Trophoblast cell (in vitro differentiated cells and primary cell): ENCODE data around the gene M1AP.
A peak's percentile ranks its signal among the peaks of the same experiment; 100 is the strongest.

Experiments
- DNase-seq, 2 donors: peaks; one replicate each; pipeline ENCODE4 v3.0.0-alpha.2; 2016
- H2AFZ ChIP-seq: 2 replicates; pipeline ENCODE4 v1.6.1; 2013; ENCODE audit warnings: low read length, moderate library complexity, mild to moderate bottlenecking; ENCODE audit not compliant: insufficient read depth, poor library complexity
- H2AK5ac ChIP-seq: 2 replicates; pipeline ENCODE4 v1.6.1; 2013; ENCODE audit warnings: mild to moderate bottlenecking, low read length
- H2BK120ac ChIP-seq: 2 replicates; pipeline ENCODE4 v1.6.1; 2013; ENCODE audit warnings: low read length, mild to moderate bottlenecking, moderate library complexity; ENCODE audit not compliant: insufficient read depth, poor library complexity
- H2BK12ac ChIP-seq: 2 replicates; pipeline ENCODE4 v1.6.1; 2013; ENCODE audit warnings: mild to moderate bottlenecking, low read length, moderate library complexity
- H2BK5ac ChIP-seq: 2 replicates; pipeline ENCODE4 v1.6.1; 2013; ENCODE audit warnings: low read length, low read depth, moderate library complexity, mild to moderate bottlenecking; ENCODE audit not compliant: poor library complexity
- H3K14ac ChIP-seq: 2 replicates; pipeline ENCODE4 v1.6.1; 2013; ENCODE audit warnings: mild to moderate bottlenecking, low read length
- H3K18ac ChIP-seq: 2 replicates; pipeline ENCODE4 v1.6.1; 2013; ENCODE audit warnings: mild to moderate bottlenecking, low read length
- H3K23ac ChIP-seq: 2 replicates; pipeline ENCODE4 v1.6.1; 2013; ENCODE audit warnings: low read length
- H3K27ac ChIP-seq: 2 replicates; pipeline ENCODE4 v1.5.1; 2013; ENCODE audit warnings: low read depth, mild to moderate bottlenecking, inconsistent platforms, low read length, moderate library complexity
- H3K27me3 ChIP-seq: 2 replicates; pipeline ENCODE4 v1.6.1; 2013; ENCODE audit warnings: inconsistent platforms, mild to moderate bottlenecking, low read length, moderate library complexity; ENCODE audit not compliant: insufficient read depth
- H3K36me3 ChIP-seq, 2 experiments: 1 replicate in 1 of 2; 2 replicates in 1 of 2; pipeline ENCODE4 v1.6.1; 2013; ENCODE audit warnings: low read length in 2 of 2, mild to moderate bottlenecking in 2 of 2, moderate library complexity in 1 of 2; ENCODE audit not compliant: insufficient read depth in 2 of 2, control insufficient read depth in 1 of 2
- H3K4ac ChIP-seq: 2 replicates; pipeline ENCODE4 v1.6.1; 2013; ENCODE audit warnings: low read depth, mild to moderate bottlenecking, low read length, moderate library complexity
- H3K4me1 ChIP-seq, 2 experiments: 1 replicate in 1 of 2; 2 replicates in 1 of 2; pipeline ENCODE4 v1.6.1; 2013; ENCODE audit warnings: low read length in 2 of 2, mild to moderate bottlenecking in 2 of 2, moderate library complexity in 1 of 2; ENCODE audit not compliant: insufficient read depth in 2 of 2, control insufficient read depth in 1 of 2
- H3K4me2 ChIP-seq: 2 replicates; pipeline ENCODE4 v1.6.1; 2013; ENCODE audit warnings: inconsistent platforms, mild to moderate bottlenecking, low read length, moderate library complexity
- H3K4me3 ChIP-seq: 2 replicates; pipeline ENCODE4 v1.5.1; 2013; ENCODE audit warnings: mild to moderate bottlenecking, low read depth, low read length, inconsistent platforms
- H3K79me1 ChIP-seq: one replicate; pipeline ENCODE4 v1.6.1; 2013; ENCODE audit warnings: low read length
- H3K79me2 ChIP-seq: 2 replicates; pipeline ENCODE4 v1.6.1; 2013; ENCODE audit warnings: low read length, mild to moderate bottlenecking; ENCODE audit not compliant: control insufficient read depth, insufficient read depth, poor library complexity
- H3K9ac ChIP-seq: 2 replicates; pipeline ENCODE4 v1.6.1; 2013; ENCODE audit warnings: mild to moderate bottlenecking, low read length
- H3K9me3 ChIP-seq: 2 replicates; pipeline ENCODE4 v1.6.1; 2013; ENCODE audit warnings: low read depth, mild to moderate bottlenecking, control low read depth, inconsistent platforms, low read length; ENCODE audit not compliant: insufficient read depth
- H4K12ac ChIP-seq: 2 replicates; pipeline ENCODE4 v1.6.1; 2013; ENCODE audit warnings: low read depth, mild to moderate bottlenecking, low read length, moderate library complexity
- H4K8ac ChIP-seq: 2 replicates; pipeline ENCODE4 v1.6.1; 2013; ENCODE audit warnings: low read depth, mild to moderate bottlenecking, low read length, moderate library complexity
- H4K91ac ChIP-seq: one replicate; pipeline ENCODE4 v1.6.1; 2013; ENCODE audit warnings: low read depth, mild to moderate bottlenecking, low read length, moderate library complexity
- WGBS: extraction: QIAGEN DNeasy Blood & Tissue Kit; methylation state at CpG from one replicate; pipeline ENCODE4 v1.1.7; 2013; ENCODE audit warnings: missing lambda C conversion rate; ENCODE audit not compliant: insufficient read length, insufficient coverage; ENCODE audit errors: extremely low coverage; 5-methylcytosine and 5-hydroxymethylcytosine counted together

Gene M1AP

DNA sequence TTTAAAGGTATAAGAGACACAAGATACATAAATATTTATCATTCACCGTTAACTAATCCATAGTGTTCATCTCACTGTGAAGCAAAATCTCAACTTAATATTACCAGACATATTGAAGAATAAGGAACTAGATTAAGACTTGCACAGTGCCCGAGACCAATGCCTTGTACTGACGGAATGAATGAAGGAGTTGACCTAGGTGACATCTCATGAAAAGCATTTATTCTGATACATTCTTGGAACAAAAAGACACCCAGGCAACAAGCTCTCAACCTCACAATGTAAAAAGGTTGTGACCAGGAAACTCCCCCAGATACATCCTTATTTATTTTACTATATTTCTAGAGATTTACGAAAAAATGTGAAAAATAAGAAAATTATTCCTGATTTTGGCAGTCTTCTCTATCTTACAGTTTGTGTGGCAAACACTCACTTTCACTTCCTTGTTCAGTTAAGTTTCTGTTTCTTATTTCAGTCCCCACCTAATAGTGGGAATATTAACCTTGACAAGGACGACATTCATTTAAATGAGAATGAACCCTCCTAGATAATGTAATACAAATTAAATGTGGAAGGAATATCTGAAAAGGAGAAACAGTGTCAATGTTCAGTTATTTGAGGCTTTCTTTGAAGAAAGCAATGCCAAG lies 28.4 kb downstream of the M1AP start:
- no peak overlapping the region for H4K91ac ChIP-seq
- H2BK5ac ChIP-seq, result no peak overlapping the region

DNA sequence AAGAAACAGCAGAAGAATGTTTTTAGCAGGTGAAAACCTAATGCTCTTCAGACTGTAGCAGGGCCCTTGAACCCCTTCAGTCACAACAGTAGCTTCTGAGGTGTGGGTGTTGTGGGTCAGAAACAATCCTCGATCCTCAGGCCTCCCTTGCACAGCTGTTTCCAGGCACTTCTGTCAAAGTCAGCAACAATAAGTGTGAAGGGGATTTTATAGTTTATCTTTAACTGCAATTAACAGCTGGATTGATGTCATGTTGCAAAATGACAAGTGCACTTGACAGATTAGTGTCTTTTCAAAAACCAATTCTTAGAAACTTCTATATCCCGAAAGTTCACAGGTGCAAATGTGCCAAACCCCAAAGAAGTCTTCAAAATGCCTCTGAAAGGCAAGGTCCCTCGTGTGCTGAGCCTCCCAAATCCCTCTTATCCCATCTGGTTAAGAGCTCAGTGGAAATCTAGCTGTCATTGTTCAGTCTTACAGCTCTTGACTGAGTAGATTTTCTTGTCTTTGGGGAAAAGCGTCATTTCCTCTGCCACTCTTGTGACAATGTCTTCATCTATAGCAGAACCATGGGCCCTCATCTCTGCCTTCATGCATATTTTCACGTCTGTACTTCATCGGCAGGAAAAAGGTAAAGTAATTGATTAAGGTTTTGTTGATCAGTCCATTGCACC lies 29.6 kb downstream of the M1AP start:
- no CpG with 5 or more reads among the region's 6 CpGs for WGBS
- Histone ChIP-seq H3K27ac (no peak overlapping the region), H3K27me3 (no peaks in the 10 kb centered on the region), H4K8ac (no peak overlapping the region), H3K4ac (no peak overlapping the region), H3K79me1 (no peaks in the 10 kb centered on the region), H2AFZ (no peak overlapping the region), H3K36me3 (no peaks in the 10 kb centered on the region), H3K14ac (no peak overlapping the region), H2BK5ac (no peak overlapping the region), H4K91ac (no peak overlapping the region), H4K12ac (no peak overlapping the region), H3K4me1 (no peaks in the 10 kb centered on the region), H3K9ac (no peak overlapping the region), H2BK12ac (no peak overlapping the region), H3K9me3 (no peaks in the 10 kb centered on the region), H3K23ac (no peak overlapping the region), H3K4me3 (no peak overlapping the region), H2AK5ac (no peak overlapping the region), H2BK120ac (no peak overlapping the region), H3K4me2 (no peak overlapping the region), H3K79me2 (no peaks in the 10 kb centered on the region), H3K18ac (no peak overlapping the region)
- no peak for DNase-seq

More for the DNA sequence above, 28.4 kb downstream of the M1AP start:
- H3K79me2 ChIP-seq, result no peaks in the 10 kb centered on the region
- H2BK120ac ChIP-seq, result no peak overlapping the region
- H3K4ac ChIP-seq, result no peak overlapping the region
- no peak overlapping the region for H3K9ac ChIP-seq
- H3K27me3 ChIP-seq, result no peaks in the 10 kb centered on the region
- no peak overlapping the region for H3K18ac ChIP-seq
- no peaks in the 10 kb centered on the region for H3K4me1 ChIP-seq
- H4K12ac ChIP-seq, result no peak overlapping the region
- H2AFZ ChIP-seq, result no peak overlapping the region
- H3K9me3 ChIP-seq, result no peaks in the 10 kb centered on the region
- H3K79me1 ChIP-seq, result no peaks in the 10 kb centered on the region
- no peak overlapping the region for H3K14ac ChIP-seq
- H2AK5ac ChIP-seq, result no peak overlapping the region
- no peak overlapping the region for H4K8ac ChIP-seq
- no peak overlapping the region for H3K4me2 ChIP-seq
- no peaks in the 10 kb centered on the region for H3K36me3 ChIP-seq
- DNase-seq, result no peak
- H3K4me3 ChIP-seq, result no peak overlapping the region
- no peak overlapping the region for H2BK12ac ChIP-seq
- no peak overlapping the region for H3K23ac ChIP-seq
- no peak overlapping the region for H3K27ac ChIP-seq
- WGBS, result no CpG with 5 or more reads among the region's 5 CpGs

DNA sequence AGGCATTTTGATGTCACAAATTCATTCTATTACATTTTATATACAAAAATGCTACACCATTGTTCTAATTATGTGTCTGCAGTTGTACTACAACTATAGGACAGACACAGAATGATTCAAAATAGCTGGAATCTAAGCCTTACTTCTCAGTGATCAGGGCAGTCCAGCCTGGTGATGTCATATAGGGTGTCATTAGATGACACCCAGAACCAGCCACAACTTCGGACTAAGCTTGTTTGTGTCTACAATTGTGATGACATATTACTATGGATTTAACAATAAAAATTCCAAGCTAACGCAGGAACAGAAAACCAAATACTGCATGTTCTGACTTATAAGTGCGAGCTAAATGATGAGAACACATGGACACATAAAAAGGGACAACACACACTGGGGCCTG lies 31.0 kb downstream of the M1AP start:
- Histone ChIP-seq H3K79me2 (no peaks in the 10 kb centered on the region), H3K9ac (no peak overlapping the region), H2AK5ac (no peak overlapping the region), H2BK12ac (no peak overlapping the region), H2AFZ (no peak overlapping the region), H2BK120ac (no peak overlapping the region), H3K4me2 (no peak overlapping the region), H3K36me3 (no peaks in the 10 kb centered on the region), H3K4me1 (no peaks in the 10 kb centered on the region), H3K14ac (no peak overlapping the region), H4K8ac (no peak overlapping the region), H3K27me3 (no peaks in the 10 kb centered on the region), H3K4me3 (no peak overlapping the region), H4K91ac (no peak overlapping the region), H4K12ac (no peak overlapping the region), H3K4ac (no peak overlapping the region), H3K79me1 (no peaks in the 10 kb centered on the region), H3K9me3 (no peaks in the 10 kb centered on the region), H3K18ac (no peak overlapping the region), H2BK5ac (no peak overlapping the region), H3K23ac (no peak overlapping the region), H3K27ac (no peak overlapping the region)
- no CpG with 5 or more reads among the region's 3 CpGs for WGBS
- no peak for DNase-seq

DNA sequence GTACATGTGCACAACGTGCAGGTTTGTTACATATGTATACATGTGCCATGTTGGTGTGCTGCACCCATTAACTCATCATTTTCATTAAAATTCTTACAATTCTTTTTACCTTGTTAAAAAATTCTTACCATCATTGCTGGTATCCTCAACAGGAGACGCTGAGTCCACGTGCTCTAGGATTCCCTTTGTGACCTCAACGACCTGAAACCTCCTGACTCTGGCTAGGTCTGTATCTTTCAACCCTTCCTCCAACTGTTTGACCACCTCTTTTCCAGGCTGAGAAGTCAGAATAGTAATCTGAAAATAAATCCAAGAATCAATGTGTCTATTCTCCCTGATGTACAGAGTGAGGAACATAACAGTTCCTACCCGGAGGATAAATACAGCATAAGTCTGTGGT lies 41.2 kb downstream of the M1AP start:
- no peak overlapping the region for H3K4ac ChIP-seq
- peaks cover 2% of the 10 kb centered on the region for H3K27me3 ChIP-seq
- no peak overlapping the region for H4K8ac ChIP-seq
- H4K12ac ChIP-seq, result no peak overlapping the region
- no peaks in the 10 kb centered on the region for H3K9me3 ChIP-seq
- no peak overlapping the region for H3K18ac ChIP-seq
- no peaks in the 10 kb centered on the region for H3K79me2 ChIP-seq
- H3K9ac ChIP-seq, result no peak overlapping the region
- H3K4me3 ChIP-seq, result no peak overlapping the region
- no peak overlapping the region for H2AK5ac ChIP-seq
- H3K4me2 ChIP-seq, result no peak overlapping the region
- H3K27ac ChIP-seq, result no peak overlapping the region
- H3K36me3 ChIP-seq, result no peaks in the 10 kb centered on the region
- H3K23ac ChIP-seq, result no peak overlapping the region
- peak in 1 of 2 donors; percentile 58 for DNase-seq
- WGBS, result no CpG with 5 or more reads among the region's 5 CpGs
- no peak overlapping the region for H3K14ac ChIP-seq
- H2BK5ac ChIP-seq, result no peak overlapping the region
- no peak overlapping the region for H2AFZ ChIP-seq
- H3K4me1 ChIP-seq, result no peaks in the 10 kb centered on the region
- H4K91ac ChIP-seq, result no peak overlapping the region
- no peak overlapping the region for H2BK120ac ChIP-seq
- H3K79me1 ChIP-seq, result no peaks in the 10 kb centered on the region
- H2BK12ac ChIP-seq, result no peak overlapping the region
